ENCODE measurements around the gene CCNI2.

Gene CCNI2

DNA sequence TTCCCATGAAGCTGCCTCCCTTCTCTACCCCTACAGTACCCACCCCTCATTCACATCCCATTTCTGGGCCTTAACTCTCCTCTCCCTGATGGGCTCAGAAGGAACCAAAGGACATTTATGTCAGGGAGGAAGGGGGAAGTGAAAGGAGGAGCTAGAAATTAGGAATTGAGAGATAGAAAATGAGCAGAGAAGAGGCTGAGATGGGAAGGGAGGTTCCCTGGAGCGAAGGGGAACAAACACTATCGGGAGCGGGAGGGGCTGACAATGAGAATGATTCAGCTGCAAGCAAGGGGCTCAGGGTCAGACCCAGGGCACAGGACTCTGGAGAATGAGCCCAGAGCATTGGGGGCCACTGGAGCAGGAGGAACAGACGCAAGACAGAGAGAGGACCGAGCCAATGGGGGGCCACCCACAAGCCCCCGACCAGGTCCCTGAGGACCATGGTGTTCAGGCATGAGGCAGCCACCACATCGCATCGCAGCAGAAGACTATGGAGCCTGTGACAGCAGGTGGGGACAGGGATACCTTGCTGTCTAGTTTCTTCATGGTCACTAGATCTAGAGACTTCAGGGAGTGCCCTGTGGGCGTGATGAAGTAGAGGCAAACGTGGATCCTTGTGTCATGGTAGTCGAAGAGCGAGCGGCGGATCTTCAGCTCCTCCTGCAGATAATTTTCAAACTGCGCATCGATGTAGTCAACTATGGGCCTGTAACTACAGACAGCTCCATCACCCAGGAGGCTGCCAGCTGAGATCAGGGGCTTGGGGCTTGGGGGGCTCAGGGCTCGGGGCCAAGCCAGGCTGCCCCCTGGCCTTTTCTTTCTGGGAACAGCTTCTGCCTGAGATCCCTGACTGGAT is 16.2 kb downstream of the CCNI2 start:
- no peaks in the 10 kb centered on the region for H3K27me3 ChIP-seq (ENCODE audit: insufficient read depth, low read length, poor library complexity, severe bottlenecking)
- no peak overlapping the region for H3K4me2 ChIP-seq (ENCODE audit: low read depth, low read length, poor library complexity, severe bottlenecking)

DNA sequence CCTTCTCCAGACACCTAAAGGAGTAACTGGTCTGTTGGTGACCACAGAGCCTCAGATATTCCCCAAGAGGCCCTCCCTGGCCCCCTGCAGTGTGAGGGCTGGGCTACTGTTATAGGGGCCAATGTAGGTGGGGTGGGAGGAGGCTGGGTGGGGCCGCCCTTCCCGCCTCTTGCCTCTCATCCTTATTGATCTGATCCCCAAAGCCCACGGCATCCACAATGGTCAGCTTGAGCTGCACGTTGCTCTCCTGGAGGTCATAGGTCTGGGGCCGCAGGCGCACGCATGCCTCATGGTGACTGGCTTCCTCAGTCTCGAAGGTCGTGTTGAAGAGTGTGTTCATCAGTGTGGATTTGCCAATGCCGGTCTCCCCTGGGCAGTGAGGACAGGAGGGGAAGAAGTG is 16.8 kb downstream of the CCNI2 start:
- Histone ChIP-seq H3K36me3 (ENCODE audit: insufficient read depth, low read length) (no peaks in the 10 kb centered on the region; the same call in 1 of the 2 replicates), H3K9me3 (ENCODE audit: insufficient read depth, low read depth, low read length) (no peaks in the 10 kb centered on the region), H3K27me3 (ENCODE audit: insufficient read depth, low read length, poor library complexity, severe bottlenecking) (no peaks in the 10 kb centered on the region), H3K4me2 (ENCODE audit: low read depth, low read length, poor library complexity, severe bottlenecking) (no peak overlapping the region), H3F3A (ENCODE audit: low read depth) (no peaks in the 10 kb centered on the region), H2AFZ (ENCODE audit: low read length) (no peak overlapping the region), H3K9ac (ENCODE audit: low read depth, low read length, poor library complexity, severe bottlenecking) (no peak overlapping the region), H3K9me2 (replicated peaks; ENCODE audit: low read depth, low read length) (no peaks in the 10 kb centered on the region), H3K4me3 (ENCODE audit: low read length, poor library complexity, severe bottlenecking) (no peak overlapping the region), H4K20me1 (ENCODE audit: insufficient read depth, low read length, poor library complexity, severe bottlenecking) (no peaks in the 10 kb centered on the region), H3K79me2 (ENCODE audit: insufficient read depth, low read length) (no peaks in the 10 kb centered on the region), H3K4me1 (ENCODE audit: insufficient read depth, low read length, poor library complexity, severe bottlenecking) (no peaks in the 10 kb centered on the region)
- TF ChIP-seq EZH2phosphoT487 (IDR thresholded peaks at IDR 0.05; ENCODE audit: borderline replicate concordance): no peak
- TF ChIP-seq, protein P1, sequence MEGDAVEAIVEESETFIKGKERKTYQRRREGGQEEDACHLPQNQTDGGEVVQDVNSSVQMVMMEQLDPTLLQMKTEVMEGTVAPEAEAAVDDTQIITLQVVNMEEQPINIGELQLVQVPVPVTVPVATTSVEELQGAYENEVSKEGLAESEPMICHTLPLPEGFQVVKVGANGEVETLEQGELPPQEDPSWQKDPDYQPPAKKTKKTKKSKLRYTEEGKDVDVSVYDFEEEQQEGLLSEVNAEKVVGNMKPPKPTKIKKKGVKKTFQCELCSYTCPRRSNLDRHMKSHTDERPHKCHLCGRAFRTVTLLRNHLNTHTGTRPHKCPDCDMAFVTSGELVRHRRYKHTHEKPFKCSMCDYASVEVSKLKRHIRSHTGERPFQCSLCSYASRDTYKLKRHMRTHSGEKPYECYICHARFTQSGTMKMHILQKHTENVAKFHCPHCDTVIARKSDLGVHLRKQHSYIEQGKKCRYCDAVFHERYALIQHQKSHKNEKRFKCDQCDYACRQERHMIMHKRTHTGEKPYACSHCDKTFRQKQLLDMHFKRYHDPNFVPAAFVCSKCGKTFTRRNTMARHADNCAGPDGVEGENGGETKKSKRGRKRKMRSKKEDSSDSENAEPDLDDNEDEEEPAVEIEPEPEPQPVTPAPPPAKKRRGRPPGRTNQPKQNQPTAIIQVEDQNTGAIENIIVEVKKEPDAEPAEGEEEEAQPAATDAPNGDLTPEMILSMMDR (conservative IDR thresholded peaks at IDR 0.05; ENCODE audit: low read length): no peak

More for the DNA sequence above, 16.2 kb downstream of the CCNI2 start:
- Histone ChIP-seq H3K36me3 (ENCODE audit: insufficient read depth, low read length) (no peaks in the 10 kb centered on the region; the same call in 1 of the 2 replicates), H3F3A (ENCODE audit: low read depth) (no peaks in the 10 kb centered on the region), H3K79me2 (ENCODE audit: insufficient read depth, low read length) (no peaks in the 10 kb centered on the region), H3K9ac (ENCODE audit: low read depth, low read length, poor library complexity, severe bottlenecking) (no peak overlapping the region), H3K4me3 (ENCODE audit: low read length, poor library complexity, severe bottlenecking) (no peak overlapping the region), H3K4me1 (ENCODE audit: insufficient read depth, low read length, poor library complexity, severe bottlenecking) (no peaks in the 10 kb centered on the region), H4K20me1 (ENCODE audit: insufficient read depth, low read length, poor library complexity, severe bottlenecking) (no peaks in the 10 kb centered on the region), H3K9me3 (ENCODE audit: insufficient read depth, low read depth, low read length) (no peaks in the 10 kb centered on the region), H2AFZ (ENCODE audit: low read length) (no peak overlapping the region), H3K9me2 (replicated peaks; ENCODE audit: low read depth, low read length) (no peaks in the 10 kb centered on the region)
- TF ChIP-seq EZH2phosphoT487 (IDR thresholded peaks at IDR 0.05; ENCODE audit: borderline replicate concordance): no peak
- TF ChIP-seq, protein P1 (conservative IDR thresholded peaks at IDR 0.05; ENCODE audit: low read length): no peak

DNA sequence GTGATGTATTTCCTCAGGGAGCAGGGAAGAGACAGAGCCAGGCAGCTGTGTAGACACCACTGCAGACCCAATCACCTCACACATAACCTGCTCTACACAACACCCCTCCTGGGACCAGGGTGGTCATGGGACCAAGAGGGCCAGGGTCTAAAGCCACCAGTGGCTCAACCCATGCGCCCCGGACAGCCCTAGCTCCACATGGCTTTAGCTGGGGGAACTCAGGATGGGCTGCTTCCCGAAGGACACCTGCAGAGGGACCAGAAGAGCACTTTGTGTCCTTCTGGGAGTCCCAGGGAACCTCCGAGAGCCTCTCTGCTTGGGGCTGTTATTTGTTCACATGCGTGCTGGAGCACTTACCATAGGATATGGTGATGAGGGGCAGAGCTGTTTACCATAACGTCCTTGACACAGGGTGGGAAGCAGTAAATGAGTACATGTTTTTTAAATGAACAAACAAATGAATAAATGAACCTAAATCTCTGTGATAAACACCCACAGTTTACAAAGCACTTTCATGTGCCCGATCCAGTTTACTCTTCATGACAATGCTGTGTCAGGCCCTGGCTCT is 17.5 kb downstream of the CCNI2 start:
- no peaks in the 10 kb centered on the region for H3K36me3 ChIP-seq (ENCODE audit: insufficient read depth, low read length)
- no peaks in the 10 kb centered on the region for H3K9me2 ChIP-seq (replicated peaks; ENCODE audit: low read depth, low read length)
- H3F3A ChIP-seq (ENCODE audit: low read depth): no peaks in the 10 kb centered on the region
- no peaks in the 10 kb centered on the region for H3K9me3 ChIP-seq (ENCODE audit: insufficient read depth, low read depth, low read length)
- TF ChIP-seq, protein P1 (conservative IDR thresholded peaks at IDR 0.05; ENCODE audit: low read length): no peak
- TF ChIP-seq EZH2phosphoT487 (IDR thresholded peaks at IDR 0.05; ENCODE audit: borderline replicate concordance): no peak
- no peak overlapping the region for H2AFZ ChIP-seq (ENCODE audit: low read length)
- no peaks in the 10 kb centered on the region for H3K79me2 ChIP-seq (ENCODE audit: insufficient read depth, low read length)
- no peaks in the 10 kb centered on the region for H3K4me1 ChIP-seq (ENCODE audit: insufficient read depth, low read length, poor library complexity, severe bottlenecking)
- no peaks in the 10 kb centered on the region for H4K20me1 ChIP-seq (ENCODE audit: insufficient read depth, low read length, poor library complexity, severe bottlenecking)
- no peaks in the 10 kb centered on the region for H3K27me3 ChIP-seq (ENCODE audit: insufficient read depth, low read length, poor library complexity, severe bottlenecking)
- H3K9ac ChIP-seq (ENCODE audit: low read depth, low read length, poor library complexity, severe bottlenecking): no peak overlapping the region
- H3K4me3 ChIP-seq (ENCODE audit: low read length, poor library complexity, severe bottlenecking): no peak overlapping the region
- no peak overlapping the region for H3K4me2 ChIP-seq (ENCODE audit: low read depth, low read length, poor library complexity, severe bottlenecking)
